H9 (cell line): ENCODE data around the gene SCCPDH. TPM values are rescaled to one million over a fixed set of nuclear protein-coding genes. Genes with fewer than 3 reads are reported as not detected.

ENCODE experiments used
- DNase-seq: peaks from one replicate; pipeline ENCODE4 v3.0.0-alpha.2; 2017
- H2AFZ ChIP-seq: one replicate; pipeline ENCODE4 v1.6.1; 2013; ENCODE audit warnings: mild to moderate bottlenecking, low read length, control low read depth, moderate library complexity
- H2AK5ac ChIP-seq: 2 replicates; pipeline ENCODE4 v1.6.1; 2013; ENCODE audit warnings: low read length, control low read depth, mixed read lengths; ENCODE audit not compliant: insufficient read length
- H2BK120ac ChIP-seq: one replicate; pipeline ENCODE4 v1.6.1; 2013; ENCODE audit warnings: low read depth, mild to moderate bottlenecking, low read length, control low read depth, inconsistent platforms; ENCODE audit not compliant: poor library complexity, severe bottlenecking
- H2BK12ac ChIP-seq: 2 replicates; pipeline ENCODE4 v1.6.1; 2013; ENCODE audit warnings: low read length, control low read depth, mixed read lengths, low read depth; ENCODE audit not compliant: insufficient read length
- H2BK15ac ChIP-seq: 2 replicates; pipeline ENCODE4 v1.6.1; 2013; ENCODE audit warnings: low read depth, low read length, control low read depth
- H2BK20ac ChIP-seq: one replicate; pipeline ENCODE4 v1.6.1; 2013; ENCODE audit warnings: low read depth, mild to moderate bottlenecking, low read length, control low read depth, inconsistent platforms; ENCODE audit not compliant: poor library complexity, severe bottlenecking
- H2BK5ac ChIP-seq: 2 replicates; pipeline ENCODE4 v1.6.1; 2013; ENCODE audit warnings: low read length, control low read depth, mixed read lengths; ENCODE audit not compliant: insufficient read length
- H3K14ac ChIP-seq: 2 replicates; pipeline ENCODE4 v1.6.1; 2013; ENCODE audit warnings: low read length, control low read depth; ENCODE audit not compliant: insufficient read depth
- H3K18ac ChIP-seq: 2 replicates; pipeline ENCODE4 v1.6.1; 2013; ENCODE audit warnings: low read depth, mild to moderate bottlenecking, mixed read lengths, low read length, control low read depth; ENCODE audit not compliant: insufficient read length
- H3K23ac ChIP-seq: 2 replicates; pipeline ENCODE4 v1.6.1; 2013; ENCODE audit warnings: low read length, control low read depth, mixed read lengths, low read depth; ENCODE audit not compliant: insufficient read length
- H3K23me2 ChIP-seq: 2 replicates; pipeline ENCODE4 v1.6.1; 2013; ENCODE audit warnings: low read depth, mild to moderate bottlenecking, mixed read lengths, low read length, control low read depth; ENCODE audit not compliant: insufficient read length, poor library complexity, severe bottlenecking
- H3K27ac ChIP-seq: 2 replicates; pipeline ENCODE4 v1.5.1; 2013; ENCODE audit warnings: low read length, control low read depth, mixed read lengths, low read depth; ENCODE audit not compliant: insufficient read length
- H3K27me3 ChIP-seq: 2 replicates; pipeline ENCODE4 v1.6.1; 2013; ENCODE audit warnings: low read length, control low read depth, inconsistent platforms; ENCODE audit not compliant: insufficient read depth
- H3K4ac ChIP-seq: 2 replicates; pipeline ENCODE4 v1.6.1; 2013; ENCODE audit warnings: low read depth, mild to moderate bottlenecking, control low read depth, inconsistent platforms, low read length, moderate library complexity
- H3K4me1 ChIP-seq: 2 replicates; pipeline ENCODE4 v1.6.1; 2013; ENCODE audit warnings: low read length, control low read depth, inconsistent platforms; ENCODE audit not compliant: insufficient read depth
- H3K4me2 ChIP-seq: 2 replicates; pipeline ENCODE4 v1.6.1; 2013; ENCODE audit warnings: low read length, control low read depth, mixed read lengths; ENCODE audit not compliant: insufficient read length, insufficient read depth
- H3K56ac ChIP-seq: 2 replicates; pipeline ENCODE4 v1.6.1; 2013; ENCODE audit warnings: low read depth, mild to moderate bottlenecking, mixed read lengths, low read length, control low read depth; ENCODE audit not compliant: insufficient read length
- H3K79me1 ChIP-seq: 2 replicates; pipeline ENCODE4 v1.6.1; 2013; ENCODE audit warnings: low read depth, mild to moderate bottlenecking, moderate library complexity, low read length, control low read depth, inconsistent platforms; ENCODE audit not compliant: insufficient read depth, poor library complexity, severe bottlenecking
- H3K79me2 ChIP-seq: 2 replicates; pipeline ENCODE4 v1.6.1; 2013; ENCODE audit warnings: low read length, control low read depth, inconsistent platforms; ENCODE audit not compliant: insufficient read depth
- H3K9ac ChIP-seq: 2 replicates; pipeline ENCODE4 v1.6.1; 2013; ENCODE audit warnings: low read length, control low read depth, mixed read lengths; ENCODE audit not compliant: insufficient read length; ENCODE audit errors: extremely low read depth
- H3K9me3 ChIP-seq: one replicate; pipeline ENCODE4 v1.6.1; 2013; ENCODE audit warnings: low read depth, low read length, inconsistent platforms; ENCODE audit not compliant: control insufficient read depth
- H3T11ph ChIP-seq: one replicate; pipeline ENCODE4 v1.6.1; 2013; ENCODE audit warnings: mild to moderate bottlenecking, low read length, control low read depth, inconsistent platforms
- H4K20me1 ChIP-seq: one replicate; pipeline ENCODE4 v1.6.1; 2013; ENCODE audit not compliant: control insufficient read depth, insufficient read length, insufficient read depth
- H4K5ac ChIP-seq: 2 replicates; pipeline ENCODE4 v1.6.1; 2013; ENCODE audit warnings: low read depth, mild to moderate bottlenecking, mixed read lengths, low read length, control low read depth; ENCODE audit not compliant: insufficient read length
- H4K8ac ChIP-seq: replicated peaks from 2 replicates; pipeline ENCODE4 v1.6.1; 2013; ENCODE audit warnings: low read length, control low read depth, mixed read lengths, low read depth; ENCODE audit not compliant: insufficient read length
- H4K91ac ChIP-seq: 2 replicates; pipeline ENCODE4 v1.6.1; 2013; ENCODE audit warnings: low read depth, mild to moderate bottlenecking, moderate library complexity, mixed read lengths, low read length, control low read depth; ENCODE audit not compliant: insufficient read length
- H3K27ac Mint-ChIP-seq, 3 experiments: 2 replicates in 2 of 3; 3 replicates in 1 of 3; pipeline ENCODE4 v1.8.0; 2020 to 2021; ENCODE audit warnings: mixed read lengths in 3 of 3, mild to moderate bottlenecking in 1 of 3, moderate library complexity in 1 of 3
- H3K27me3 Mint-ChIP-seq: 2 replicates; pipeline ENCODE4 v1.8.0; 2021; ENCODE audit warnings: low read depth, mild to moderate bottlenecking, moderate library complexity, mixed read lengths
- H3K36me3 Mint-ChIP-seq, 3 experiments: 2 replicates in 2 of 3; 3 replicates in 1 of 3; pipeline ENCODE4 v1.8.0; 2020 to 2021; ENCODE audit warnings: low read depth in 3 of 3, mixed read lengths in 3 of 3; ENCODE audit not compliant: insufficient read depth in 1 of 3
- H3K4me1 Mint-ChIP-seq, 2 experiments: 2 replicates each; pipeline ENCODE4 v1.8.0; 2020; ENCODE audit warnings: mixed read lengths in 2 of 2
- H3K4me3 Mint-ChIP-seq, 2 experiments: 2 replicates in 1 of 2; 3 replicates in 1 of 2; pipeline ENCODE4 v1.8.0; 2020 to 2021; ENCODE audit warnings: mild to moderate bottlenecking in 2 of 2, mixed read lengths in 2 of 2, moderate library complexity in 1 of 2
- H3K9me3 Mint-ChIP-seq, 2 experiments: 2 replicates in 1 of 2; 3 replicates in 1 of 2; pipeline ENCODE4 v1.8.0; 2020; ENCODE audit warnings: mild to moderate bottlenecking in 2 of 2, mixed read lengths in 2 of 2, moderate library complexity in 1 of 2
- CTCF ChIP-seq: fragments of 200-600 bp; sonication (generic); conservative IDR thresholded peaks from 3 replicates; pipeline ENCODE4 v1.8.0; 2021; ENCODE audit warnings: antibody characterized with exemption, mild to moderate bottlenecking
- WGBS: extraction: QIAGEN DNeasy Blood & Tissue Kit; methylation state at CpG from one replicate; pipeline ENCODE4 v1.1.7; 2013; ENCODE audit warnings: missing lambda C conversion rate, low lambda C conversion rate, mixed read lengths; ENCODE audit not compliant: insufficient read length; ENCODE audit errors: extremely low coverage; 5-methylcytosine and 5-hydroxymethylcytosine counted together
- total RNA-seq: library from RNA; stranded (reverse); gene quantifications from 2 replicates; pipeline ENCODE4 v1.2.1, GENCODE V29; 2021

The SCCPDH gene
- total RNA-seq, 1 experiment from 2014 or later = 20.7 TPM

GRCh38 chr1:246771366-246771765 lies 47.2 kb downstream of the SCCPDH start:
- Histone ChIP-seq H2BK12ac (no peak overlapping the region), H3K4ac (no peak overlapping the region), H3K9me3 (no peaks in the 10 kb centered on the region), H3K18ac (no peak overlapping the region), H4K20me1 (no peaks in the 10 kb centered on the region), H3K79me1 (no peaks in the 10 kb centered on the region), H3K79me2 (no peaks in the 10 kb centered on the region), H3K23me2 (no peaks in the 10 kb centered on the region), H3T11ph (no peak overlapping the region), H3K56ac (no peak overlapping the region), H2BK5ac (no peak overlapping the region), H3K23ac (no peak overlapping the region), H4K8ac (no peak overlapping the region), H3K4me2 (no peak overlapping the region), H3K27ac (no peak overlapping the region), H2BK120ac (no peak overlapping the region), H2AFZ (no peak overlapping the region), H3K9ac (no peak overlapping the region), H2BK20ac (no peak overlapping the region), H4K91ac (no peak overlapping the region), H4K5ac (no peak overlapping the region), H2BK15ac (no peak overlapping the region), H3K4me1 (peaks cover 7% of the 10 kb centered on the region; the same call in 1 of the 2 replicates), H2AK5ac (no peak overlapping the region), H3K14ac (no peak overlapping the region), H3K27me3 (no peaks in the 10 kb centered on the region)
- no CpG with 5 or more reads among the region's 6 CpGs for WGBS
- Mint-ChIP-seq H3K27ac (no peak overlapping the region), H3K9me3 (no peaks in the 10 kb centered on the region), H3K4me3 (no peak overlapping the region), H3K27me3 (peaks cover 5% of the 10 kb centered on the region), H3K36me3 (peaks cover 0 to 13% (median 4%) of the 10 kb centered on the region in 3 experiments; a peak in 2 of 7 replicates), H3K4me1 (peaks cover 22 to 27% of the 10 kb centered on the region in 2 experiments)
- TF ChIP-seq CTCF = no peak
- DNase-seq = no peak
